PFSK-1 (cell line): ENCODE results near the gene MBD5.

Experiments used
- POLR2AphosphoS5 ChIP-seq: IDR thresholded peaks from 2 replicates; pipeline ENCODE4 v1.6.1; 2012; ENCODE audit warnings: low read depth, mild to moderate bottlenecking, control low read depth, low read length, moderate library complexity
- SIN3A ChIP-seq: IDR thresholded peaks from 2 replicates; pipeline ENCODE4 v1.6.1; 2012; ENCODE audit warnings: mild to moderate bottlenecking, low read length, moderate library complexity, borderline replicate concordance; ENCODE audit not compliant: insufficient read depth
- TAF1 ChIP-seq: IDR thresholded peaks from 2 replicates; pipeline ENCODE4 v1.6.1; 2012; ENCODE audit warnings: low read length, control low read depth, borderline replicate concordance; ENCODE audit not compliant: insufficient read depth

GRCh38 chr2:148253685-148254084 is 232.8 kb downstream of the MBD5 start:
- TF ChIP-seq SIN3A (no peak), POLR2AphosphoS5 (no peak), TAF1 (no peak)
